GM06990 (cell line): ENCODE measurements around the gene CDH22.

Experiments
- DNase-seq: peaks from one replicate; pipeline ENCODE4 v3.0.0-alpha.2; 2011; ENCODE audit not compliant: insufficient read length; ENCODE audit errors: extremely low read depth
- H3K27me3 ChIP-seq: replicated peaks from 2 replicates; pipeline ENCODE4 v1.6.0; 2011; ENCODE audit warnings: low read length; ENCODE audit not compliant: control insufficient read depth, insufficient read depth
- H3K36me3 ChIP-seq: 2 replicates; pipeline ENCODE4 v1.5.1; 2011; ENCODE audit warnings: low read length; ENCODE audit not compliant: control insufficient read depth, insufficient read depth
- H3K4me3 ChIP-seq: replicated peaks from 2 replicates; pipeline ENCODE4 v1.5.1; 2011; ENCODE audit warnings: low read depth, mild to moderate bottlenecking, control low read depth, low read length
- CTCF ChIP-seq: IDR thresholded peaks from 2 replicates; pipeline ENCODE4 v1.5.1; 2011; ENCODE audit warnings: low read length, control low read depth, mild to moderate bottlenecking, inconsistent platforms; ENCODE audit not compliant: insufficient read depth, poor library complexity, severe bottlenecking

The CDH22 gene

GRCh38 chr20:46350201-46350985 lies 42.1 kb upstream of the CDH22 start:
- peaks cover 24% of the 10 kb centered on the region for H3K36me3 ChIP-seq
- TF ChIP-seq CTCF, result no peak
- H3K4me3 ChIP-seq, result peak overlapping the region; percentile 26; the same call in 1 of the 2 replicates
- no peaks in the 10 kb centered on the region for H3K27me3 ChIP-seq
- DNase-seq, result peak; percentile 75

- TF ChIP-seq CTCF, result no peak
- Histone ChIP-seq H3K27me3 (no peaks in the 10 kb centered on the region), H3K4me3 (no peak overlapping the region), H3K36me3 (peaks cover 24% of the 10 kb centered on the region)
- no peak for DNase-seq
Measured at GRCh38 chr20:46349742-46350056, 41.4 kb upstream of the CDH22 start.

- H3K4me3 ChIP-seq, result no peak overlapping the region
- DNase-seq, result no peak
- peaks cover 20% of the 10 kb centered on the region for H3K36me3 ChIP-seq
- TF ChIP-seq CTCF, result peak; percentile 76
- no peaks in the 10 kb centered on the region for H3K27me3 ChIP-seq
Measured at GRCh38 chr20:46349035-46349741, 40.9 kb upstream of the CDH22 start.

GRCh38 chr20:46347841-46348803 lies 39.8 kb upstream of the CDH22 start:
- Histone ChIP-seq H3K27me3 (no peaks in the 10 kb centered on the region; the same call in none of the 2 replicates), H3K36me3 (peaks cover 18% of the 10 kb centered on the region), H3K4me3 (no peak overlapping the region)
- no peak for TF ChIP-seq CTCF
- no peak for DNase-seq

- Histone ChIP-seq H3K27me3 (peaks cover 3% of the 10 kb centered on the region), H3K4me3 (no peak overlapping the region), H3K36me3 (peaks cover 16% of the 10 kb centered on the region)
- DNase-seq, result no peak
- no peak for TF ChIP-seq CTCF
Measured at GRCh38 chr20:46346770-46347169, 38.5 kb upstream of the CDH22 start.
